ENCODE results near the gene ADAT2. TPM values are rescaled to one million over a fixed set of nuclear protein-coding genes. Genes with fewer than 3 reads are reported as not detected.
"Not testable (repeated sequence)": the region's sequence is repeated elsewhere in the genome, so short reads cannot be mapped to it uniquely, and the experiment has no call there.

The ADAT2 gene
- total RNA-seq, 1 donor from 2014 or later: 8.1 TPM

DNA sequence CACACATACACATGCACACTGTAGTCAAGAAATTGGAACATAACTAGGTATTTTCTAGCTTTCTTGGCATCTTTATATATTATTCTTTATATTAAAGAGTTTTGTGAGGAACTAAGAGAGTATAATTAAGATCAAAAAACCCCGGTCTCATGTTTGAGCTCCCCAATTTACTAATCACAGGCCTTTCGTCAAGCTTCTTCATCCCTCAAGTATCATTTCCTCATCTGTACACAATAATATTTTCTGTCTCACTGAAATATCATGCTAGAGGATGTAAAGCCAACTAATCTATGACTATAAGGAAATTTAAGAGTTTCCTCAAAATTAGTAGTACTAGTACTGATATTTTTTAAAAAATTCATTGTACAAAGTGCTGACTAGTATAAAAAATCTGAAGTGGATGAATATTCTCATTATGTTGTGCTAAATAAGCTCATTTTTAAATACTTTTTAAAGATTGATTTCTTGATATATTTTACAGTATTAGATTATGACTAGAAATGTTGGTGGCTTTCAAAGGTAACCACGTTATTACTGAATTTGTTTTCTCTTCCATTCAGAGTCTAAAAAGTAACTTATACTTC, 28.1 kb upstream of the ADAT2 start:
- Mint-ChIP-seq H3K36me3 (ENCODE audit: low read depth, unreplicated experiment) (peaks cover 12% of the 10 kb centered on the region), H3K4me3 (ENCODE audit: unreplicated experiment) (no peak overlapping the region), H3K27ac (ENCODE audit: unreplicated experiment) (no peak overlapping the region), H3K27me3 (ENCODE audit: low read depth, unreplicated experiment) (no peaks in the 10 kb centered on the region), H3K4me1 (ENCODE audit: low read depth, unreplicated experiment) (peaks cover 3% of the 10 kb centered on the region), H3K9me3 (ENCODE audit: unreplicated experiment) (no peaks in the 10 kb centered on the region)
- no peaks in the 10 kb centered on the region for H3K36me3 ChIP-seq (ENCODE audit: insufficient read depth, low read length)
- H3K9me3 ChIP-seq (ENCODE audit: insufficient read depth, low read depth, low read length): no peaks in the 10 kb centered on the region
- TF ChIP-seq EZH2 (IDR thresholded peaks at IDR 0.05; ENCODE audit: insufficient read depth, low read length): no peak
- TF ChIP-seq, protein P1, sequence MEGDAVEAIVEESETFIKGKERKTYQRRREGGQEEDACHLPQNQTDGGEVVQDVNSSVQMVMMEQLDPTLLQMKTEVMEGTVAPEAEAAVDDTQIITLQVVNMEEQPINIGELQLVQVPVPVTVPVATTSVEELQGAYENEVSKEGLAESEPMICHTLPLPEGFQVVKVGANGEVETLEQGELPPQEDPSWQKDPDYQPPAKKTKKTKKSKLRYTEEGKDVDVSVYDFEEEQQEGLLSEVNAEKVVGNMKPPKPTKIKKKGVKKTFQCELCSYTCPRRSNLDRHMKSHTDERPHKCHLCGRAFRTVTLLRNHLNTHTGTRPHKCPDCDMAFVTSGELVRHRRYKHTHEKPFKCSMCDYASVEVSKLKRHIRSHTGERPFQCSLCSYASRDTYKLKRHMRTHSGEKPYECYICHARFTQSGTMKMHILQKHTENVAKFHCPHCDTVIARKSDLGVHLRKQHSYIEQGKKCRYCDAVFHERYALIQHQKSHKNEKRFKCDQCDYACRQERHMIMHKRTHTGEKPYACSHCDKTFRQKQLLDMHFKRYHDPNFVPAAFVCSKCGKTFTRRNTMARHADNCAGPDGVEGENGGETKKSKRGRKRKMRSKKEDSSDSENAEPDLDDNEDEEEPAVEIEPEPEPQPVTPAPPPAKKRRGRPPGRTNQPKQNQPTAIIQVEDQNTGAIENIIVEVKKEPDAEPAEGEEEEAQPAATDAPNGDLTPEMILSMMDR (IDR thresholded peaks at IDR 0.05; ENCODE audit: insufficient read depth, low read depth, low read length): no peak
- H3K9ac ChIP-seq (ENCODE audit: low read length): no peak overlapping the region
- no peaks in the 10 kb centered on the region for H3K4me1 ChIP-seq (ENCODE audit: insufficient read depth, low read length)
- H3K4me3 ChIP-seq (ENCODE audit: insufficient read depth, low read depth, low read length): no peak overlapping the region
- no peaks in the 10 kb centered on the region for H3K27me3 ChIP-seq (ENCODE audit: insufficient read depth, low read length)
- no peaks in the 10 kb centered on the region for H3K79me2 ChIP-seq (ENCODE audit: insufficient read depth, low read length)
- H2AFZ ChIP-seq (ENCODE audit: low read depth, low read length): no peak overlapping the region
- H3K27ac ChIP-seq (ENCODE audit: low read depth, low read length): no peak overlapping the region
- no peaks in the 10 kb centered on the region for H4K20me1 ChIP-seq (ENCODE audit: insufficient read depth, low read length)
- no peak overlapping the region for H3K4me2 ChIP-seq (ENCODE audit: low read length)
- FAIRE-seq: no peak
- no peak for DNase-seq (ENCODE audit: low read depth)

DNA sequence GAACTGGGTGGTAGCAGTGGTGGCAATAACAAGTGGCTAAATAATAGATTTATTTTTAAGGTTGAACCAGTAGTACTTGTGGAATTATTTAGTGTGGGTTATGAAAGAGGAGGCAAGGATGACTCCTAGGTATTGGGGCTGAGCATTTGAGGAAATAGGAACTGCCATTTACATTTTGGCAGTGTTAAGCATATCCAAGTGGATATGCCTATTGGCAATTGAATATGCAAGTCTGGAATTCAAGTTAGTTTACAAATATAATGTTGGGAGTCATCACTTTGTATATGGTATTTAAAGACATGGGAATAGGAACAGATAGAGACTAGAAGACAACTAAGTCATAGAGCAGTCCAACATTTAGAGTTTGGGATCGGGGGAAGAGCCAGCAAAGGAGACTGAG, 26.1 kb upstream of the ADAT2 start:
- no peak overlapping the region for H3K4me3 ChIP-seq (ENCODE audit: insufficient read depth, low read depth, low read length)
- H3K27me3 ChIP-seq (ENCODE audit: insufficient read depth, low read length): no peaks in the 10 kb centered on the region
- TF ChIP-seq, protein P1 (IDR thresholded peaks at IDR 0.05; ENCODE audit: insufficient read depth, low read depth, low read length): no peak
- no peak for TF ChIP-seq EZH2 (IDR thresholded peaks at IDR 0.05; ENCODE audit: insufficient read depth, low read length)
- Mint-ChIP-seq H3K4me3 (ENCODE audit: unreplicated experiment) (no peak overlapping the region), H3K9me3 (ENCODE audit: unreplicated experiment) (no peaks in the 10 kb centered on the region), H3K27ac (ENCODE audit: unreplicated experiment) (no peak overlapping the region), H3K4me1 (ENCODE audit: low read depth, unreplicated experiment) (no peaks in the 10 kb centered on the region), H3K36me3 (ENCODE audit: low read depth, unreplicated experiment) (peaks cover 21% of the 10 kb centered on the region), H3K27me3 (ENCODE audit: low read depth, unreplicated experiment) (no peaks in the 10 kb centered on the region)
- no peak overlapping the region for H2AFZ ChIP-seq (ENCODE audit: low read depth, low read length)
- H4K20me1 ChIP-seq (ENCODE audit: insufficient read depth, low read length): no peaks in the 10 kb centered on the region
- no peak overlapping the region for H3K4me2 ChIP-seq (ENCODE audit: low read length)
- H3K79me2 ChIP-seq (ENCODE audit: insufficient read depth, low read length): no peaks in the 10 kb centered on the region
- H3K27ac ChIP-seq (ENCODE audit: low read depth, low read length): no peak overlapping the region
- H3K9me3 ChIP-seq (ENCODE audit: insufficient read depth, low read depth, low read length): no peaks in the 10 kb centered on the region
- no peak overlapping the region for H3K9ac ChIP-seq (ENCODE audit: low read length)
- no peak for DNase-seq (ENCODE audit: low read depth)
- FAIRE-seq: no peak
- H3K36me3 ChIP-seq (ENCODE audit: insufficient read depth, low read length): peaks cover 9% of the 10 kb centered on the region
- H3K4me1 ChIP-seq (ENCODE audit: insufficient read depth, low read length): no peaks in the 10 kb centered on the region

DNA sequence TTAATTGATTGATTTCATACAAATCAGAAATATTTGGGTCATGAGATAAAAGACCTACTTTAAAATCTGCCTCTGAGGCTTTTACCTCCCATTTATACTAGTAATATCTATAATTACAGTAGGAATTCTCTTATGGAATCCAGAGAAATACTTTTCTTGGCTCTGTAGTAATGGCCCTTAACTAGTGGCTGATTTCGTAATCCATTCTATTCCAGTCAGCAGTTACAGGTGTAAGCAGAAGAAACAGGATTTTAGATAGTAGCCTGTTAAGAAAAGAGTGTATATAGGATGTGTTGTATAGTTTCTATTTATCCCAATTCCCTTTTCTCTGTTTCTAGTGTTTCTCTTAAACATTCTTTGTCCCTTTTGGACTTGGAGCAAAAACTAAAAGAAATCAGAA, 21.3 kb upstream of the ADAT2 start:
- no peaks in the 10 kb centered on the region for H3K27me3 Mint-ChIP-seq (ENCODE audit: low read depth, unreplicated experiment)
- FAIRE-seq: no peak
- no peak overlapping the region for H2AFZ ChIP-seq (ENCODE audit: low read depth, low read length)

DNA sequence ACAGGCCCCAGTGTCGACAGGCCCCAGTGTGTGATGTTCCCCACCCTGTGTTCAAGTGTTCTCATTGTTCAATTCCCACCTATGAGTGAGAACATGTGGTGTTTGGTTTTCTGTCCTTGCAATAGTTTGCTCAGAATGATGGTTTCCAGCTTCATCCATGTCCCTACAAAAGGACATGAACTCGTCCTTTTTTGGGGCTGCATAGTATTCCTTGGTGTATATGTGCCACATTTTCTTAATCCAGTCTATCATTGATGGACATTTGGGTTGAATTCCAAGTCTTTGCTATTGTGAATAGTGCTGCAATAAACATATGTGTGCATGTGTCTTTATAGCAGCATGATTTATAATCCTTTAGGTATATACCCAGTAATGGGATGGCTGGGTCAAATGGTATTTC, 18.3 kb upstream of the ADAT2 start:
- peaks cover 15% of the 10 kb centered on the region for H3K36me3 Mint-ChIP-seq (ENCODE audit: low read depth, unreplicated experiment)
- H3K36me3 ChIP-seq (ENCODE audit: insufficient read depth, low read length): peaks cover 16% of the 10 kb centered on the region
- H3K27ac ChIP-seq (ENCODE audit: low read depth, low read length); H3K4me1 Mint-ChIP-seq (ENCODE audit: low read depth, unreplicated experiment); H3K27me3 Mint-ChIP-seq (ENCODE audit: low read depth, unreplicated experiment); H3K9me3 ChIP-seq (ENCODE audit: insufficient read depth, low read depth, low read length); H3K4me3 ChIP-seq (ENCODE audit: insufficient read depth, low read depth, low read length); H3K4me1 ChIP-seq (ENCODE audit: insufficient read depth, low read length); H2AFZ ChIP-seq (ENCODE audit: low read depth, low read length); H3K4me2 ChIP-seq (ENCODE audit: low read length); DNase-seq (ENCODE audit: low read depth); H4K20me1 ChIP-seq (ENCODE audit: insufficient read depth, low read length); H3K4me3 Mint-ChIP-seq (ENCODE audit: unreplicated experiment); H3K27ac Mint-ChIP-seq (ENCODE audit: unreplicated experiment); H3K9ac ChIP-seq (ENCODE audit: low read length); H3K9me3 Mint-ChIP-seq (ENCODE audit: unreplicated experiment); FAIRE-seq; H3K27me3 ChIP-seq (ENCODE audit: insufficient read depth, low read length); H3K79me2 ChIP-seq (ENCODE audit: insufficient read depth, low read length): not testable (repeated sequence)

More for the DNA sequence above, 21.3 kb upstream of the ADAT2 start:
- Mint-ChIP-seq H3K9me3 (ENCODE audit: unreplicated experiment) (no peaks in the 10 kb centered on the region), H3K27ac (ENCODE audit: unreplicated experiment) (no peak overlapping the region), H3K36me3 (ENCODE audit: low read depth, unreplicated experiment) (peaks cover 20% of the 10 kb centered on the region), H3K4me1 (ENCODE audit: low read depth, unreplicated experiment) (no peaks in the 10 kb centered on the region), H3K4me3 (ENCODE audit: unreplicated experiment) (no peak overlapping the region)
- DNase-seq (ENCODE audit: low read depth): no peak
- Histone ChIP-seq H3K9ac (ENCODE audit: low read length) (no peak overlapping the region), H3K4me3 (ENCODE audit: insufficient read depth, low read depth, low read length) (no peak overlapping the region), H3K79me2 (ENCODE audit: insufficient read depth, low read length) (no peaks in the 10 kb centered on the region), H3K27me3 (ENCODE audit: insufficient read depth, low read length) (no peaks in the 10 kb centered on the region), H3K36me3 (ENCODE audit: insufficient read depth, low read length) (peaks cover 9% of the 10 kb centered on the region), H4K20me1 (ENCODE audit: insufficient read depth, low read length) (no peaks in the 10 kb centered on the region), H3K9me3 (ENCODE audit: insufficient read depth, low read depth, low read length) (no peaks in the 10 kb centered on the region), H3K4me1 (ENCODE audit: insufficient read depth, low read length) (no peaks in the 10 kb centered on the region), H3K27ac (ENCODE audit: low read depth, low read length) (no peak overlapping the region), H3K4me2 (ENCODE audit: low read length) (no peak overlapping the region)
- TF ChIP-seq, protein P1 (IDR thresholded peaks at IDR 0.05; ENCODE audit: insufficient read depth, low read depth, low read length): no peak
- TF ChIP-seq EZH2 (IDR thresholded peaks at IDR 0.05; ENCODE audit: insufficient read depth, low read length): no peak

Data from astrocyte (in vitro differentiated cells and primary cell).